Endothelial cell of umbilical vein (primary cell): ENCODE results near the gene LGMN. TPM values are rescaled to one million over a fixed set of nuclear protein-coding genes. Genes with fewer than 3 reads are reported as not detected.

Experiments used
- BruUV-seq: library from RNA; stranded (reverse); fragments of 400-500 nt; replicated peaks from 2 replicates; lab custom pipeline; 2021; lab: Mats Ljungman, UMichigan
- CTCF ChIA-PET: fragments of 300-600, 350-600 bp; sonication (Branson Sonifier 250); formaldehyde crosslinking; loops from one replicate; lab custom pipeline; 2021; ENCODE audit warnings: antibody characterized with exemption, inconsistent platforms; lab: Charles Lee
- POLR2A ChIA-PET: fragments of 300-600, 350-600 bp; sonication (Branson Sonifier 250); formaldehyde crosslinking; loops from one replicate; lab custom pipeline; 2021; ENCODE audit warnings: antibody characterized with exemption, inconsistent platforms; lab: Charles Lee
- DNase-seq: peaks from one replicate; pipeline ENCODE4 v3.0.0-alpha.2; 2011; ENCODE audit warnings: low read depth, low spot score
- FAIRE-seq: peaks from 2 replicates; lab custom pipeline; 2011; peaks lifted over from hg19 to GRCh38; lab: Jason Lieb, UNC
- H2AFZ ChIP-seq: 2 replicates; pipeline ENCODE4 v1.6.0; 2012; ENCODE audit warnings: low read depth, low read length, control low read depth, inconsistent platforms
- H3K27ac ChIP-seq: 2 replicates; pipeline ENCODE4 v1.5.1; 2011; ENCODE audit warnings: low read depth, mild to moderate bottlenecking, control low read depth, low read length, moderate library complexity; ENCODE audit not compliant: insufficient read depth
- H3K27me3 ChIP-seq, 2 experiments: 2 replicates each; pipeline versions ENCODE4 v1.6.0 to v1.6.1; 2011; ENCODE audit warnings: low read length in 2 of 2, mixed read lengths in 1 of 2; ENCODE audit not compliant: control insufficient read depth in 2 of 2, insufficient read depth in 2 of 2
- H3K36me3 ChIP-seq, 2 experiments: 2 replicates in 1 of 2; 3 replicates in 1 of 2; pipeline ENCODE4 v1.5.1; 2011; ENCODE audit warnings: low read length in 2 of 2, mild to moderate bottlenecking in 1 of 2, moderate library complexity in 1 of 2; ENCODE audit not compliant: control insufficient read depth in 2 of 2, insufficient read depth in 2 of 2; ENCODE audit errors: extremely low read depth in 1 of 2
- H3K4me1 ChIP-seq: 3 replicates; pipeline ENCODE4 v1.5.1; 2011; ENCODE audit warnings: mild to moderate bottlenecking, low read length; ENCODE audit not compliant: control insufficient read depth, insufficient read depth; ENCODE audit errors: extremely low read depth
- H3K4me2 ChIP-seq: 2 replicates; pipeline ENCODE4 v1.6.1; 2011; ENCODE audit warnings: low read length, control low read depth, mixed read lengths; ENCODE audit not compliant: insufficient read depth
- H3K4me3 ChIP-seq, 3 experiments: fragments of 200-600 bp in 1 of 3; sonication (generic), shearing (Covaris generic) in 1 of 3; replicated peaks in 1 of 3; 2 replicates each; pipeline ENCODE4 v1.5.1; 2011 to 2016; ENCODE audit warnings: control low read depth in 3 of 3, low read length in 3 of 3, mild to moderate bottlenecking in 2 of 3, inconsistent platforms in 1 of 3, low read depth in 1 of 3, moderate library complexity in 1 of 3; ENCODE audit not compliant: insufficient read depth in 1 of 3
- H3K79me2 ChIP-seq: 2 replicates; pipeline ENCODE4 v1.6.0; 2012; ENCODE audit warnings: low read length, inconsistent platforms; ENCODE audit not compliant: control insufficient read depth, insufficient read depth
- H3K9ac ChIP-seq: replicated peaks from 2 replicates; pipeline ENCODE3; 2011; ENCODE audit warnings: low read length, control low read depth; ENCODE audit not compliant: insufficient read depth; ENCODE audit errors: extremely low read depth
- H3K9me1 ChIP-seq: replicated peaks from 3 replicates; pipeline ENCODE4 v1.6.0; 2011; ENCODE audit warnings: mild to moderate bottlenecking, low read length; ENCODE audit not compliant: control insufficient read depth, insufficient read depth; ENCODE audit errors: extremely low read depth
- H3K9me3 ChIP-seq: replicated peaks from 2 replicates; pipeline ENCODE4 v1.5.1; 2012; ENCODE audit warnings: low read length, inconsistent platforms; ENCODE audit not compliant: control insufficient read depth, insufficient read depth
- H4K20me1 ChIP-seq: replicated peaks from 2 replicates; pipeline ENCODE3; 2011; ENCODE audit warnings: mild to moderate bottlenecking, low read length; ENCODE audit not compliant: control insufficient read depth, insufficient read depth; ENCODE audit errors: extremely low read depth
- CTCF ChIP-seq, 2 donors: IDR thresholded peaks; 1 replicate in 1 of 2; 2 replicates in 1 of 2; pipeline ENCODE4 v1.5.1; 2011; ENCODE audit warnings: low read length in 2 of 2, mild to moderate bottlenecking in 2 of 2, moderate library complexity in 2 of 2, control low read depth in 1 of 2, inconsistent platforms in 1 of 2, low read depth in 1 of 2; ENCODE audit not compliant: insufficient read depth in 1 of 2; ENCODE audit errors: extremely low read depth in 1 of 2
- EZH2 ChIP-seq: IDR thresholded peaks from 2 replicates; pipeline ENCODE4 v1.6.1; 2012; ENCODE audit warnings: borderline replicate concordance, low read depth, mild to moderate bottlenecking, moderate library complexity, low read length, inconsistent platforms; ENCODE audit not compliant: severe bottlenecking
- FOS ChIP-seq: IDR thresholded peaks from 2 replicates; pipeline ENCODE4 v1.6.1; 2011; ENCODE audit warnings: mild to moderate bottlenecking, low read length, moderate library complexity, borderline replicate concordance; ENCODE audit not compliant: insufficient read depth
- GATA2 ChIP-seq: IDR thresholded peaks from 2 replicates; pipeline ENCODE4 v1.7.0; 2011; ENCODE audit warnings: low read depth, mild to moderate bottlenecking, moderate library complexity, mixed read lengths, low read length; ENCODE audit not compliant: insufficient read length, insufficient read depth
- JUN ChIP-seq: IDR thresholded peaks from 2 replicates; pipeline ENCODE4 v1.6.1; 2011; ENCODE audit warnings: borderline replicate concordance, low read depth; ENCODE audit not compliant: insufficient read length, insufficient read depth
- MAX ChIP-seq: IDR thresholded peaks from 2 replicates; pipeline ENCODE4 v1.6.1; 2011; ENCODE audit not compliant: insufficient read depth, insufficient read length
- POLR2A ChIP-seq: IDR thresholded peaks from 2 replicates; pipeline ENCODE4 v1.6.1; 2012; ENCODE audit warnings: low read depth, mild to moderate bottlenecking, control low read depth, low read length
- POLR2AphosphoS5 ChIP-seq: IDR thresholded peaks from 2 replicates; pipeline ENCODE4 v1.6.1; 2012; ENCODE audit warnings: low read depth, mild to moderate bottlenecking, control low read depth, low read length, moderate library complexity; ENCODE audit not compliant: insufficient read depth
- dilution Hi-C: fragments of 300-500 bp; cut with MboI; formaldehyde crosslinking; loops from one replicate; pipeline ENCODE4 v1.15.0; 2019; ENCODE audit warnings: low sequenced_read_pairs; ENCODE audit not compliant: extremely low pct_ligation_motif_present
- intact Hi-C: fragments of 100-400 bp; cut with micrococcal nuclease; formaldehyde crosslinking; loops from one replicate; pipeline ENCODE4 v1.10.0; 2022
- polyA plus RNA-seq, 4 experiments: library from polyadenylated mRNA; depleted of rRNA in 3 of 4; stranded (reverse) in 3 of 4; unstranded in 1 of 4; fragments of >200 nt; gene quantifications; 2 replicates each; pipeline versions ENCODE4 v1.2.1 to v1.2.3, GENCODE V29; 2011 to 2012; ENCODE audit warnings: missing spikeins in 1 of 4
- total RNA-seq: library from RNA; stranded (reverse); gene quantifications from 2 replicates; pipeline ENCODE4 v1.2.3, GENCODE V29; 2021

LGMN gene
- total and polyA plus RNA-seq, 2 donors (not counting 3 experiments of a cell fraction or from before 2014, with no cell fraction given): 56.7 to 99.2 TPM

DNA sequence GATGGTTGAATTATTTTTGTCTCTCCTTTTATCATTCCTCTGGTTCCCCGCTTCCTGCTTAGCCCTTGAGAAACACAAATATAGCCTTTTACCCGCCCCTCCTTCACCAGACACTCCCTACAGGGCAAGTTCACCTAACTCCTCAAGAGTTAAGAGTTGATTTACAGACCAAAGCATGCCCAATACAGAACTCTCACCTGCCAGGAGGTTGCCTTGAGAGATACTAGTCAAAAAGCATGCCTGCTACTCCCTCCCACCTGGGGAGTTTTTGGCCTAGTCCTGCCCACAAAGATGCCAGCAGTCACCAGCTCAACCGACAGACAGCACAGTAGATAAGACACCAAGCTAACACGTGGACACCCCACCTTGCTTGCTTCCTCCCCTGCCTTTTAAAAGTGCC, 11.2 kb downstream of the LGMN start:
- ChIA-PET CTCF (interaction anchor here (1.2 kb wide), 1 partner anchor 11 kb away, joined by 3 read pairs; no protein-coding TSS in a partner anchor), POLR2A (no interaction called here)
- H4K20me1 ChIP-seq: no peaks in the 10 kb centered on the region
- dilution Hi-C loops: no loop called here
- no peak overlapping the region for H3K4me2 ChIP-seq
- no peak overlapping the region for H2AFZ ChIP-seq
- H3K79me2 ChIP-seq: no peaks in the 10 kb centered on the region
- no peaks in the 10 kb centered on the region for H3K27me3 ChIP-seq
- intact Hi-C loops: no loop called here
- no peak overlapping the region for H3K4me3 ChIP-seq
- H3K36me3 ChIP-seq: no peaks in the 10 kb centered on the region
- DNase-seq: no peak
- H3K9me3 ChIP-seq: no peaks in the 10 kb centered on the region
- no peak for FAIRE-seq
- H3K9ac ChIP-seq: no peak overlapping the region
- BruUV-seq: no TSS peak
- TF ChIP-seq FOS (no peak), GATA2 (no peak), POLR2A (no peak), POLR2AphosphoS5 (no peak), MAX (no peak), EZH2 (no peak), CTCF (IDR thresholded peaks at IDR 0.05; ENCODE audit: extremely low read depth in 1 of 2, insufficient read depth in 1 of 2, low read depth in 1 of 2, low read length in 2 of 2) (no peak), JUN (no peak)
- no peaks in the 10 kb centered on the region for H3K4me1 ChIP-seq
- no peaks in the 10 kb centered on the region for H3K9me1 ChIP-seq
- H3K27ac ChIP-seq: no peak overlapping the region
